ENCODE results near the gene SRSF1. TPM values are rescaled to one million over a fixed set of nuclear protein-coding genes. Genes with fewer than 3 reads are reported as not detected.
"Not testable (repeated sequence)": the region's sequence is repeated elsewhere in the genome, so short reads cannot be mapped to it uniquely, and the experiment has no call there.

Gene SRSF1, protein sequence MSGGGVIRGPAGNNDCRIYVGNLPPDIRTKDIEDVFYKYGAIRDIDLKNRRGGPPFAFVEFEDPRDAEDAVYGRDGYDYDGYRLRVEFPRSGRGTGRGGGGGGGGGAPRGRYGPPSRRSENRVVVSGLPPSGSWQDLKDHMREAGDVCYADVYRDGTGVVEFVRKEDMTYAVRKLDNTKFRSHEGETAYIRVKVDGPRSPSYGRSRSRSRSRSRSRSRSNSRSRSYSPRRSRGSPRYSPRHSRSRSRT
- 549 and 575 TPM in 2 replicates for total RNA-seq (2014; rRNA removed; shearing (Covaris generic))

DNA sequence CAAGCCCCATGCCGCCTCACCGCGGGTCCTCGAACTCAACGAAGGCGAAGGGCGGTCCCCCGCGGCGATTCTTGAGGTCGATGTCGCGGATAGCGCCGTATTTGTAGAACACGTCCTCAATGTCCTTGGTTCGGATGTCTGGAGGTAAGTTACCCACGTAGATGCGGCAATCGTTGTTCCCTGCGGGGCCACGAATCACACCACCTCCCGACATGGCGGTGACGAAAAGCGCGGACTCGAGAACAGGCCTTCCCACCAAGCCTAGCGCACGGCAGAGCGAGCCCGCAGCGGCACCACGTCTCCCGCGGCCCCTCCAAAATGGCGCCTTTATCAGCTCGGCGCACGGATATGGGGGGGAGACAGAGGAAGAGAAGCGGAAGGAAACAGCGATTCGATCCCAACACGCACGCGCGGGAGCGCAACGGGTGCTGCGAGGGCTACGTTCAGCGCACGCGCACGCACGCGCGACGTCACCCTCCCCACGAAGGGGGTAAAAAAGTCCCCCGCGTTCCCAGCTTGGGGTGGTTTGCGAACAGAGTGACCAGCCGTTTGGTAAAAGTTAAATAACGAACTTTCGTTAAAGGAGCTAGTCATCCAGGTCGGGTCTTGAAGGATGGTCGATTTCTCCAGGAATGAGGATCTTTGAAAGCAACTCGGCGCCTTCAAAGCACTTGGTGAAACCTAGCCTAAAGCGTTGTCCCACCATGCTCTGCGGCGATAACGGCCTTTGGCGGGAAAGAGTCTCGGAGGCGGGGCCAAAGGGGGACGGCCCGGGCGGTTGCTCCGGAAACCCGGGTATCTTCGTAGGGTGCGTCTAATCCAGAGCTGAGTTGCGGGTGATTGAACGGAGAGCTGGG is at the start of gene SRSF1:
SRSF1 (minus strand) TSS at position 323 of the 857 bp plus-strand sequence; CDS start at position 214, 109 bp downstream.
- Histone ChIP-seq H3K4me1 (peaks cover 8% of the 10 kb centered on the region), H3K27ac (peak within 1 kb of the TSS; percentile 98), H3K9me3 (replicated peaks) (no peaks in the 10 kb centered on the region), H3K36me3 (peaks cover 42% of the 10 kb centered on the region), H3K4me3 (peak within 1 kb of the TSS; percentile 91), H3K27me3 (no peaks in the 10 kb centered on the region)
- peak; percentile 98 for DNase-seq

DNA sequence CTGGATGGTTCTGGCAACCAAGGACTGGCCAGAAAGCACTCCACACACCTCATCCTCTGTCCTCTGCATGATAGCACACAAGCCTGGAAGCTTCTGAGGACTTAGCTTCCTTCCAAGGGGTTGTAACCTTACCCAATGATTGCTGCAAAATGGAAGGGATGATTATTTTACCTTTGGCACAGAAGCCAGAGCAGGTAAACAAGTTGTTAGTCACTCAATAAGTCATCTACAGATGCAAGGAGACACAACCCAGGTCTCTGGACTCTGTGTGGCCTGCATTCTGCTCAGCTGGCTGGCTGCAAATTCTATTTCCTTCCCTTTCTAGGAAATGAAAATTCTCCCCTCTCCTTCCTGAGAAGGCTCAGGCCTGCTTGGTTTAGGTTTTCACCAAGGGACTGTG is 49.4 kb upstream of the SRSF1 start:
- H3K4me3 ChIP-seq, result no peak overlapping the region
- no peaks in the 10 kb centered on the region for H3K27me3 ChIP-seq
- H3K9me3 ChIP-seq (replicated peaks), result no peaks in the 10 kb centered on the region
- H3K27ac ChIP-seq, result no peak overlapping the region
- H3K4me1 ChIP-seq, result peaks cover 19% of the 10 kb centered on the region
- no peaks in the 10 kb centered on the region for H3K36me3 ChIP-seq
- DNase-seq, result no peak

DNA sequence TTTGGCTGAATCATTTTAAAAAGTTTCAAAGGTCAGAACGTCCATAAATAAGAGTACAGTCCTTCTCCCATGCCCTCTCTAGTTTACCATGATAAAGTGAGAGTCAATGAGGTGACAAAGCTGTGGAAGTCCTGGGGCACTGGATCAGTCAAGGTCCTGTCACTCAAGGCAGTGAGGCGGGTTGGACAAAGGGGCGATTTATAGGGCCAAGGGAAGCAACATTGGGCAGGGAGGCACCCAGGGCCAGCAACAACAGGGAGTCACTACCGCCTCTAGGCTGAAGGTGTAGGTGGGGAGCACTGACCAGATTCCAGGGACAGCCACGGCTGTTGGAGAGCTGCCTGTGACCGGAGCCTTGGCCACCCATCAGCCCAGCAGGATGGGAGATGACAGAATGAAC is 47.6 kb upstream of the SRSF1 start:
- no peaks in the 10 kb centered on the region for H3K36me3 ChIP-seq

DNA sequence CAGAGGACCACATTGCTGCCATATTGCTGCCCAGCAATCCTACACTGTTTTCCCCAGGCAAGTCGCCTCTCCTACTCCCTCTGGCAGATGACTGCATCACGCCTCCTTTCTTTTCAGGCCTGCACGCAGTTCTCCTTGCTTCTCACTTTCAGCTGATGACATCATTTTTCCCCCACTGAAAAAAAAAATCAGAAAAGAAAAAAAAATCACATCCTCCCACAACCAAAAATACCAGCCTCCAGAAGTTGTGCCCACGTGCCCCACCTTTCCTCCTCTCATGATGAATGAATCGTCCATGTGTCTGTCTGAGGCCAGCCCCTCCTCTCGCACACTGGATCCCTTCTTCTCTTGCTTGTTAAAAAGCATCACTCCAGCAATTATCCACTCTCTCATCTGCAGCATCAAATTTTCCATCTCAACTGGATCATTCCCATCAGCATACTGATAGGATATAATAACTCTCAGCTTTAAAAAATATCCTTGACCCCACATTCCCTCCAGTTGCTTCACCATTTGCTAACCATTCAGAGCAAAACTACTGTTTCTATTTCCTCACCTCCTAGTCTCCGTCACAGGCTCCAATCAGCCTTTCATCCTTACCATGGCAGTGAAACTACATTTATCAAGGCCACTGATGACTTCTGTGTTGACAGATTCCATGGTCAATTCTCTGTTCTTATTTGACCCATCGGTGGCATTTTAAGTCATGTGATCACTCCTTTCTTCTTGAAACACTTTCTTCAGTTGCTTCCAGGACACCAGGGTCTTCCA is 46.1 kb upstream of the SRSF1 start:
- H3K27ac ChIP-seq, result no peak overlapping the region
- no peaks in the 10 kb centered on the region for H3K36me3 ChIP-seq
- no peaks in the 10 kb centered on the region for H3K9me3 ChIP-seq (replicated peaks)
- H3K4me1 ChIP-seq, result peaks cover 5% of the 10 kb centered on the region; the same call in 1 of the 2 replicates
- no peak overlapping the region for H3K4me3 ChIP-seq
- H3K27me3 ChIP-seq, result no peaks in the 10 kb centered on the region
- no peak for DNase-seq

More for the DNA sequence above, 47.6 kb upstream of the SRSF1 start:
- no peak for DNase-seq
- Histone ChIP-seq H3K4me3 (no peak overlapping the region), H3K27me3 (no peaks in the 10 kb centered on the region), H3K27ac (no peak overlapping the region), H3K4me1 (peaks cover 12% of the 10 kb centered on the region), H3K9me3 (replicated peaks) (no peaks in the 10 kb centered on the region)

DNA sequence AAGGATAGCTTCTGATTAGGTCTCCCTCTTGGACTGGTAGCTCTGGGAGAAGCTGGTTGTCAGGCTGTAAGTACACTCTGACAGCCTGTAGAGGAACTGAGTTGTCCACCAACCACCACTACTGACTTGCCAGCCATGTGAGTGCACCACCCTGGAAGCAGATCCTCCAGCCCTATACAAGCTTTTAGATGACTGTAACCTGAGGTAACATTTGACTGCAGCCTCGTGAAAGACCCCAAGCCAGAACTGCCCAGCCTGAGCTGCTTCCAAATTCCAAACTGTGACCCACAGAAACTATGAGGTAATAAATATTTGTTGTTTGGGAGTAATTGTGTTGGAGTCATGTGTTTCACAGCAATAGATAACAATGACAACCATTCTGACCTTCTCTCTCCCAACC is 45.4 kb upstream of the SRSF1 start:
- Histone ChIP-seq H3K27ac (no peak overlapping the region), H3K27me3 (no peaks in the 10 kb centered on the region), H3K4me1 (peaks cover 5% of the 10 kb centered on the region; the same call in 1 of the 2 replicates), H3K36me3 (no peaks in the 10 kb centered on the region), H3K4me3 (no peak overlapping the region), H3K9me3 (replicated peaks) (no peaks in the 10 kb centered on the region)
- DNase-seq, result no peak

DNA sequence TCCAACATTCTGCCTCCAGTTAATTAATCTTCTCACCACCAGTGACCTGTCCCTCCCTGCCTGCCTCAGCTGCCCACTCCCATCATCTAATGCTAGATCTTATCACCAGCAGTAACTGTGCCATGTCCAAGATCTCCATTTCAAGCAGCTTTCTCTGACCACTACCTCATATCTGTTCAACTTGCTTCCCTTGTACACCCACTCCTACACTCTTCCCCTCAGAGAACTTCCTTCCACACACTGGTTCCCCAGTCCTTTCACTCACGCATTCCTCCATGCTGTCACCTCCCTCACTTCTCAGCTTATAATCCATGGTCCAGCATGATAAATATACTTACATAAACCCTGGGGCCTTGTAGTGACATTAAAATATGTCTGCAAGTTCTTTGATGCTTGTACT is 44.4 kb upstream of the SRSF1 start:
- Histone ChIP-seq H3K4me3 (no peak overlapping the region), H3K27me3 (no peaks in the 10 kb centered on the region), H3K36me3 (no peaks in the 10 kb centered on the region), H3K27ac (no peak overlapping the region), H3K4me1 (peaks cover 5% of the 10 kb centered on the region; the same call in 1 of the 2 replicates), H3K9me3 (replicated peaks) (no peaks in the 10 kb centered on the region)
- DNase-seq, result no peak

DNA sequence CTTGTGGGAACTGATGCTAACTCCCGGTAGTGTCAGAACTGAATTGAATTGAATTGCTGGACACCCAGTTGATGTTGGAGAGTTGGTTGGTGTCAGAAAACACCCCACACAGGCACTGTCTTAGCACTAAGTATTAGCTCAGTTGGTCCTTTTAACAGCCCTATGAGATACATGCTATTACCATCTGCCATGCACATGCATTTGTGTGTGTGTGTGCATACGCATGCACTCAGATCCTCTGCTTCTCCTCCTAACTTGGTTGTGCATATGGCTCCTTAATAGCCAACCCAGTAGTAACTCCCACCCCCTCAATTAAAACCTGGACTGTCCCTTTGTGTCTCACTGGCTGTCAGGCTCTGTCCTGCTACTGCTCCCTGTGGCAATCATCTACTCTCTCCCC is 43.9 kb upstream of the SRSF1 start:
- DNase-seq, result no peak
- H3K4me3 ChIP-seq, result no peak overlapping the region
- H3K27me3 ChIP-seq, result no peaks in the 10 kb centered on the region
- no peaks in the 10 kb centered on the region for H3K9me3 ChIP-seq (replicated peaks)
- no peaks in the 10 kb centered on the region for H3K36me3 ChIP-seq
- H3K27ac ChIP-seq, result no peak overlapping the region
- H3K4me1 ChIP-seq, result peaks cover 5% of the 10 kb centered on the region; the same call in 1 of the 2 replicates

DNA sequence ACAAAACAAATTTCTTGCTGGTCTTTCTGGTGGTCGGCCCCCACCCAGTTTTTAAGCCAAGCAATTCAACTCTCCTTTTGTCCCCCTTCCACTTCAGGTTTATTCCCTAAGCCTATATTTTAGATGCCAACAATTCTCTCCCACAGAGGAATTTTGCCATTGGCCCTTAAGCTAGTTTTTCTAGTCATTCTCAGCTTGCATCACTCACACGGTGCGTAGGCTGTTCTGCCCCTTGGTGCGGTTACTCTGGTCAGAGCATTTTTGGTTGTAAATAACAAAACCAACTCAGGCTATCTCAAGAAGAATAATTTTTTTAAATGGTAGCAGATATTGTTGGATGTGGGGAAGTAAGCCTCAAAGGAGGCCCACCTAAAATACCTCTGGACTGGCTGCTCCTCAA is 42.5 kb upstream of the SRSF1 start:
- Histone ChIP-seq H3K36me3 (no peaks in the 10 kb centered on the region), H3K27me3 (no peaks in the 10 kb centered on the region), H3K9me3 (replicated peaks) (no peaks in the 10 kb centered on the region), H3K27ac (no peak overlapping the region), H3K4me1 (peaks cover 5% of the 10 kb centered on the region; the same call in 1 of the 2 replicates), H3K4me3 (no peak overlapping the region)
- no peak for DNase-seq

DNA sequence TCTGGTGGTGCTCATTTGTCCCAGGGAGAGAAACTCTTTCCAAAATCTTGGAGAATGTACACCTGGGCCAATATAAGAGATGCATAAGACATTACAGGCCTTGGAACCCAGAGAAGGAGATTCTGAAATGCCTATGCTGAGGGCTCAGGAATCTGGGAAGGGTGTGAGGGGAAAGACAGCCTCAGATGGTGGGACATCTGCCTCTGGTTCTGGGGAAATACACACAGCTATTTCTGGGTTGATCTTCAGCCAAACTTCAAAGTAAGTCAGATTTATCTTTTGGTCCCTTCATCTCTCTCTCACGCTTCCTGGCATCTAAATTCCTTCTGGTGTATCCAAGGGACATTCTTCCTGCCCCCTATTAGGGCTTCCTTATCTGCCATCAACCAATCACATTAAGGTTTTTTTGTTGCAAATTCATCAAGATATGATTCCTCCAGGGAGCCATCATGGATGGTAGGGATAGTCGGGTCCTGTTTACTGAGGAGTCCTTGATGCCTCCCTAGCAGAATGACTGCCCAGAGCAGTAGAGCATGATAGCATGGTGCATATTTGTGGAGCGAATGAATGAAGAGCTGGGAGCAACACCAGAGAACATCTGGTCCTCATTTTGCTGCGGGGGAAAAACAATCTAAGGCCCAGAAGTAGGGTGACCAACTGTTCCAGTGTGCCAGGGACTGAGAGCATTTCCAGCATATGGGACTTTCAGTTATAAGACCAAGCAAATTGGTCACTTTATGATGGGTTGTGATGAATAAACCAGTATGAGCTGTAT is 40.5 kb upstream of the SRSF1 start:
- DNase-seq, result no peak
- Histone ChIP-seq H3K9me3 (replicated peaks) (no peaks in the 10 kb centered on the region), H3K27me3 (no peaks in the 10 kb centered on the region), H3K4me1 (peaks cover 5% of the 10 kb centered on the region; the same call in 1 of the 2 replicates), H3K4me3 (no peak overlapping the region), H3K36me3 (no peaks in the 10 kb centered on the region), H3K27ac (no peak overlapping the region)

DNA sequence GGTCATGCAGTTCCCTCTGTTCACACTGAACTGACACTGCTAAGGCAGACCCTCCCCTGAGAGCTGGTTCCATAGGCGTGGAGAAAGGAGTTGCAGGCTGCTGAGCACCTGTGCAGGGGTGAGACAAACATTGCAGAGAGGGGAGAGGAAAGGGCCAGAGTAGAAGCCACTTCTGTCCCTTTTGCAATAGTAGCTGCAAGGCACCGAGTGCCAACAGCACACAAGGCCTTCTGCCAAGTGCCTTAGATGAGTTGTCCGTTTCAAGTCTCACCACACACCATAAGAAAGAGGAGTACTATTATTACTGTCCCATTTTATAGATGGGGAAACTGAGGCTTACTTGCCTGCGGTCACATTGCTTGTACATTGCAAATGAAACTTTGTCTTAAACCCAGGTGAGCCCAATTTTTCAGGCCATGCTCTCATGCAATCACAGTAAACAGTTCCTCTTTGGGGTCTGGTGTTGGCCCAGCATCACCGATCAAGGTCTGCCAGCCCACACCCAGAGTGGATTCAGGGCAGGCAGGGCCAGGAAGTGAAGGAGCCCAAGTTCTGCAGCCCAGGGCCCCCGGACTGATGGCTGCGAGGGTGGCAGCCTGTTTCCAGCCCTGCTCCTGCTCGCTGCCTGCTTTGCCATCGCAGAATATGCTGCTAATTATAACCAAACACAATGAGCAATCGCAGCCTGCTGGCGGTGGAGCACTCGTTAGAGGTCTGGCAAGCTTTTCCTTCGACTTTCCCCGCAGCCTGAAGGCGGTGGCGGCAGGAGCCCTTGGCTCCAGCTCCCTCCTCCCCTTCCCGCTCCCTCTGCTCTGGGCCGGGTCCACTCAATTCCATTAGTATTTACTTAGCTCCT is 39.4 kb upstream of the SRSF1 start:
- no peaks in the 10 kb centered on the region for H3K9me3 ChIP-seq (replicated peaks)

DNA sequence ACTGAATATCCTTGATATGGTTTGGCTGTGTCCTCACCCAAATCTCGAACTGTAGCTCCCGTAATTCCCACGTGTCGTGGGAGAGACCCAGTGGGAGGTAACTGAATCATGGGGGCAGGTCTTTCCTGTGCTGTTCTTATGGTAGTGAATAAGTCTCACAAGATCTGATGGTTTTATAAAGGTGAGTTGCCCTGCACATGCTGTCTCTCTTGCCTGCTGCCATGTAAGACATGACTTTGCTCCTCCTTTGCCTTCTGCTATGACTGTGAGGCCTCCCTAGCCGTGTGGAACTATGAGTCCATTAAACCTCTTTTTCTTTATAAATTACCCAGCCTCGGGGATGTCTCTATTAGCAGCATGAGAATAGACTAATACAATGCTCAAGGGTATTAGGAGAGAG is 37.2 kb upstream of the SRSF1 start:
- not testable (repeated sequence) for H3K36me3 ChIP-seq; DNase-seq; H3K4me1 ChIP-seq; H3K27ac ChIP-seq; H3K4me3 ChIP-seq; H3K27me3 ChIP-seq; H3K9me3 ChIP-seq (replicated peaks)

More for the DNA sequence above, 39.4 kb upstream of the SRSF1 start:
- Histone ChIP-seq H3K4me3 (no peak overlapping the region), H3K36me3 (no peaks in the 10 kb centered on the region), H3K4me1 (peaks cover 3% of the 10 kb centered on the region; the same call in 1 of the 2 replicates), H3K27ac (no peak overlapping the region), H3K27me3 (no peaks in the 10 kb centered on the region)
- DNase-seq, result no peak

DNA sequence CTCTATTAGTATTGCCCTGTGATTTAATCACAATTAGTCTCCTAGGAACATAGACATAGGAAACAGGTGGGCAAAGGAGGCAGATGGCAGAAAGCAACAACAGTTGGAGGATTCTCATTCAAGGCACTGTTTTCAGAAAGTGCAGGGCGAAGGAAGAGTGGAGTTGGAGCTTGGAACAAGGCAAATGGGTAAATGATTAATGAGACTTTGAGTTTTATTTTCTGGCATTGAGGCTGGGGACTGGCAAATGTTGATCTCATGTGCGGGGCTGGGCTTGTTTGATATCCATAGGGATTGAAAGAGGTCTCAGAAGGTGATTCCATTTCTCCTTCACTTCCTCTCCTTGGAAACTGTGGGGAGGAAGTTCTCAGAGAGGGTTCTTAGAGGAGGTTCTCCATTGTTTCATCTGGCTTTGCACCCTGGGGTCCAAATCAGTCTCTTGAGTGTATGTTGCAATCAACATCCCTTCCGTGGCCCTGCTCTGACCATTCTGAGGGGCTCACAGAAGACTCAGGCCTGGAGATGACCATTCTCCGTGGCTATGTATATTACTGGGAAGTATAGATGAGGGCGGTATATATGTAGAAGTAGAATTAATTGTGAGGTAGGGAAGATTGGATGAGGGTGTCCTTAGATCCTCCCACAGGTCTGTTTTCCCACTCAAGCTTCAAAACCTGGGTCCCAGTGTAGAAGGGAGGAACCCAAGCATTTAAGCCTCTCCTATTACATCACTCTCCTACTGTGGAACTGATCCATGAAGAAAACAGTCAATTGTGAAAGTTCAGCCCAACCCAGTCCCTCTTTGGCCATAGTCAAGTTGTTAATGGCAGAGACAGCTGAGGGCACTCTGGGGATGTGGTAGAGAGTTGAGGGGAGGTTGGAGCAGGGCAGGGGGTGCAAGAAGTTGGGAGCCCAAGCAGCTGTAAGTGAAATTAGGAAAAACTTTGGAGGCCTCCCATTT is 36.5 kb upstream of the SRSF1 start:
- no peaks in the 10 kb centered on the region for H3K4me1 ChIP-seq
- H3K9me3 ChIP-seq (replicated peaks), result no peaks in the 10 kb centered on the region
- no peaks in the 10 kb centered on the region for H3K27me3 ChIP-seq
- no peak overlapping the region for H3K27ac ChIP-seq
- no peak for DNase-seq
- H3K4me3 ChIP-seq, result no peak overlapping the region
- no peaks in the 10 kb centered on the region for H3K36me3 ChIP-seq

DNA sequence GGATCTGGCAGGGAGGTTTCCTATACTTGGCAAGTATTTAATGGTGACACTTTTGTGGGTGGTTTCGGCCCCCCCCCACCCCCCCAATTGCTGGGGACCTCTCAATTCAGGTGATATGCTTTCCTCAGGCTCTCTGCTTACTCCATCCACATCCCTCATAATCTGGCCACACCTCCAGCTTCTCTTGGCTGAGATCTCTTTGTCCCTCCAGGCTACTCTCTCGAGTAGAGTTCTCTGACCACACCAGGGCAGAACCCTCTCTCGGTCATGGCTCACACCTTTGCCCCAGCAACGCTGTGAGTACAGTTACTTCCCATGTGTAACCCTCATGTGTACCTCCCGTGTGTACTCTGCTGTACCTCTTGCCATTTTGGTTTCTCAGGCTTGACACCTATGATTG is 34.1 kb upstream of the SRSF1 start:
- Histone ChIP-seq H3K4me3 (no peak overlapping the region), H3K4me1 (no peaks in the 10 kb centered on the region), H3K27me3 (no peaks in the 10 kb centered on the region), H3K27ac (no peak overlapping the region), H3K36me3 (no peaks in the 10 kb centered on the region), H3K9me3 (replicated peaks) (no peaks in the 10 kb centered on the region)
- no peak for DNase-seq
